Measurements from ENCODE around the gene DHRSX. TPM values are rescaled to one million over a fixed set of nuclear protein-coding genes. Genes with fewer than 3 reads are reported as not detected.

The DHRSX gene
- total and polyA plus RNA-seq, 2 of the 8 experiments (the other 6 are each of a cell fraction or from before 2014, with no cell fraction given): 35.1 to 43.4 TPM

GRCh38 chrX:2231570-2232192, 269.1 kb downstream of the DHRSX start:
- Histone ChIP-seq H3K23me2 (ENCODE audit: low read depth, low read length) (no peaks in the 10 kb centered on the region; the same call in 1 of the 2 replicates), H3K14ac (ENCODE audit: insufficient read length) (no peak overlapping the region), H4K8ac (ENCODE audit: extremely low read depth, insufficient read depth, low read length) (no peak overlapping the region), H2BK15ac (ENCODE audit: low read length) (no peak overlapping the region), H3K18ac (ENCODE audit: extremely low read depth, low read length) (no peak overlapping the region), H2BK120ac (replicated peaks; ENCODE audit: low read depth, low read length) (no peak overlapping the region), H2BK12ac (ENCODE audit: low read depth, low read length) (no peak overlapping the region), H3K23ac (ENCODE audit: insufficient read length) (no peak overlapping the region), H4K5ac (ENCODE audit: insufficient read length, low read depth, low read length) (no peak overlapping the region), H2AK5ac (ENCODE audit: low read depth, low read length) (no peak overlapping the region), H3K27me3 (replicated peaks in 1 of 4; ENCODE audit: control insufficient read depth in 3 of 4, extremely low read depth in 1 of 4, insufficient read depth in 3 of 4, low read length in 3 of 4) (no peaks in the 10 kb centered on the region; a peak in 1 of 7 replicates), H4K20me1 (replicated peaks in 1 of 2; ENCODE audit: control insufficient read depth in 1 of 2, insufficient read depth in 2 of 2, low read length in 2 of 2) (peaks cover 0 to 3% of the 10 kb centered on the region in 2 experiments), H3K4ac (replicated peaks; ENCODE audit: insufficient read length, low read depth, low read length) (no peak overlapping the region), H3K79me2 (ENCODE audit: control insufficient read depth in 1 of 2, insufficient read depth in 2 of 2, low read length in 2 of 2) (no peaks in the 10 kb centered on the region), H3K36me3 (ENCODE audit: control insufficient read depth in 2 of 4, insufficient read depth in 4 of 4, low read length in 3 of 4) (peaks cover 0 to 6% (median 1%) of the 10 kb centered on the region in 4 experiments; a peak in 1 of 8 replicates), H3K79me1 (ENCODE audit: low read depth, low read length) (0 out of 2 replicates have a peak, but pooled peaks cover 2% of the 10 kb centered on the region), H2AFZ (ENCODE audit: low read length) (no peak overlapping the region), H3K4me1 (replicated peaks in 1 of 4; ENCODE audit: control insufficient read depth in 3 of 4, insufficient read depth in 4 of 4, low read length in 3 of 4) (peaks cover 0 to 18% (median 7%) of the 10 kb centered on the region in 4 experiments; a peak in 6 of 7 replicates), H2BK5ac (ENCODE audit: low read depth, low read length) (no peak overlapping the region), H3K56ac (replicated peaks; ENCODE audit: insufficient read length, low read depth, low read length) (no peak overlapping the region), H3K9ac (replicated peaks in 1 of 4; ENCODE audit: extremely low read depth in 1 of 4, low read depth in 3 of 4, low read length in 3 of 4) (no peak overlapping the region), H2BK20ac (ENCODE audit: low read length) (no peak overlapping the region), H3K9me3 (ENCODE audit: insufficient read depth in 2 of 2, low read depth in 1 of 2, low read length in 1 of 2) (no peaks in the 10 kb centered on the region), H4K91ac (replicated peaks; ENCODE audit: insufficient read length, low read length) (no peak overlapping the region), H3K27ac (ENCODE audit: low read depth, low read length) (no peak overlapping the region), H3K4me3 (ENCODE audit: extremely low read depth in 1 of 4, insufficient read depth in 2 of 4, low read depth in 3 of 4, low read length in 4 of 4) (no peak overlapping the region), H3K4me2 (ENCODE audit: insufficient read depth in 1 of 2, low read depth in 2 of 2, low read length in 2 of 2) (no peak overlapping the region)
- no peak for DNase-seq (ENCODE audit: low read depth in 1 of 2, low spot score in 2 of 2)
- CTCF ChIA-PET (ENCODE audit: partially characterized antibody): no interaction called here
- FAIRE-seq: no peak
- WGBS, 2 experiments (ENCODE audit: extremely low coverage in 1 of 2, insufficient coverage in 1 of 2, insufficient read length in 1 of 2, insufficient replicate concordance in 2 of 2, low coverage in 1 of 2, low lambda C conversion rate in 2 of 2, missing lambda C conversion rate in 1 of 2): 85 to 100% methylated on average over 2 of the region's 2 CpGs
- POLR2A ChIA-PET (ENCODE audit: partially characterized antibody): no interaction called here
